Stomach (tissue), 4 donors: ENCODE results near the gene SNX20.

Experiments used
- EP300 ChIP-seq: sonication (generic); formaldehyde crosslinking; IDR thresholded peaks from one replicate; pipeline ENCODE4 v1.6.1; 2017; ENCODE audit warnings: antibody characterized with exemption
- POLR2A ChIP-seq, 4 donors: fragments of 450-650 bp; IDR thresholded peaks; one replicate each; pipeline ENCODE4 v1.6.1; 2016; ENCODE audit warnings: antibody characterized with exemption in 4 of 4, control low read depth in 2 of 4, mild to moderate bottlenecking in 1 of 4, moderate library complexity in 1 of 4
- POLR2AphosphoS5 ChIP-seq, 3 donors: sonication (generic); formaldehyde crosslinking; IDR thresholded peaks; one replicate each; pipeline ENCODE4 v1.6.1; 2016; ENCODE audit warnings: antibody characterized with exemption in 3 of 3
- TF ChIP-seq, protein P1 (sequence below), 7 experiments: fragments of 450-650 bp in 4 of 7; fragments of 200-600 bp in 3 of 7; sonication (generic) in 3 of 7; IDR thresholded peaks; one replicate each; pipeline ENCODE4 v1.5.1; 2016 to 2019; ENCODE audit warnings: antibody characterized with exemption in 7 of 7, control low read depth in 2 of 7, mild to moderate bottlenecking in 1 of 7

- TF ChIP-seq POLR2A (IDR thresholded peaks at IDR 0.05): no peak
- TF ChIP-seq, protein P1, sequence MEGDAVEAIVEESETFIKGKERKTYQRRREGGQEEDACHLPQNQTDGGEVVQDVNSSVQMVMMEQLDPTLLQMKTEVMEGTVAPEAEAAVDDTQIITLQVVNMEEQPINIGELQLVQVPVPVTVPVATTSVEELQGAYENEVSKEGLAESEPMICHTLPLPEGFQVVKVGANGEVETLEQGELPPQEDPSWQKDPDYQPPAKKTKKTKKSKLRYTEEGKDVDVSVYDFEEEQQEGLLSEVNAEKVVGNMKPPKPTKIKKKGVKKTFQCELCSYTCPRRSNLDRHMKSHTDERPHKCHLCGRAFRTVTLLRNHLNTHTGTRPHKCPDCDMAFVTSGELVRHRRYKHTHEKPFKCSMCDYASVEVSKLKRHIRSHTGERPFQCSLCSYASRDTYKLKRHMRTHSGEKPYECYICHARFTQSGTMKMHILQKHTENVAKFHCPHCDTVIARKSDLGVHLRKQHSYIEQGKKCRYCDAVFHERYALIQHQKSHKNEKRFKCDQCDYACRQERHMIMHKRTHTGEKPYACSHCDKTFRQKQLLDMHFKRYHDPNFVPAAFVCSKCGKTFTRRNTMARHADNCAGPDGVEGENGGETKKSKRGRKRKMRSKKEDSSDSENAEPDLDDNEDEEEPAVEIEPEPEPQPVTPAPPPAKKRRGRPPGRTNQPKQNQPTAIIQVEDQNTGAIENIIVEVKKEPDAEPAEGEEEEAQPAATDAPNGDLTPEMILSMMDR (IDR thresholded peaks at IDR 0.05): no peak
- no peak for TF ChIP-seq POLR2AphosphoS5 (IDR thresholded peaks at IDR 0.05)
- TF ChIP-seq EP300: no peak
These were observed 17.0 kb upstream of the SNX20 start for GRCh38 chr16:50697881-50698767.
